GM21381 (cell line): Measurements from ENCODE around the gene SPTLC2.
A peak's percentile ranks its signal among the peaks of the same experiment; 100 is the strongest.

Experiments used
- ATAC-seq: cut with Tn5 transposase; IDR thresholded peaks from one replicate; pipeline ENCODE4 v1.9.1; 2021; ENCODE audit warnings: mild to moderate bottlenecking, moderate library complexity; ENCODE audit not compliant: unreplicated experiment

The SPTLC2 gene

DNA sequence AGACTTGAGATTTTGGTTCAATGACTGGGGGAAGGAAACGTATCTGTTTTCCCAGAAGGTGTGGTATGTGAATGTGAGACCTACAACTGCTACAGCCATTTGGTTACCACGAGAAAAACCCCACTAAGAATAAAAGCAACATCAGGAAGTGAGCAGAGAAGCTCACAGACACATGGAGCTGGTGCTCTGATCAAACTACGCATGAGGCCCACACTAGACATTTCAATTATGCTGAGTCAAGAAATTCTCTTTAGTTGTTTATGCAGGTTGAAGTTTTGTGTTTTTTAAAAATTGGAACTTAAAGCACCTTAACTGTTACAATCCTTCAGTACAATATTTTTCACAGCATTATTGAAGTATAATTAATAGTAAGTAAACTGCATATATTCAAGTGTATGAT lies 8.9 kb upstream of the SPTLC2 start:
- no peak for ATAC-seq

DNA sequence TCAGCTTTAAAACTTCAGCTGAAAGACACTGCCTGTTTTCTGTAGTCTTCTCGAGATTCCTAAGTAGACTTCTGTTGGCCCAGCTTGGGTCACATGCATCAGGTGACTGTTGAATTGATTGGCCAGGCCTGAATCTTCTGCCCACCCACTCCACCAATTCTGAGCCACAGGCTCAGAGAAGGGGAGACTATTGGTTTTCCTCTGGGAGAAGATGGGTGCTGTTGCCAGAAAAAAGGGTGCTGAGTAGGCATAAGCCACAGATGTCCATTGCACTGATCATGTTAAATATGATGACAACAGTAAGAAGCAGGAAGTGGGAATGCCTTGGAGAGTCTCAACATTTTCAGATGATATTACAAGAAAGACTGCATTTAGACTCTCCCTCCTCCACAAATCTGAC lies 6.8 kb upstream of the SPTLC2 start:
- ATAC-seq = no peak

DNA sequence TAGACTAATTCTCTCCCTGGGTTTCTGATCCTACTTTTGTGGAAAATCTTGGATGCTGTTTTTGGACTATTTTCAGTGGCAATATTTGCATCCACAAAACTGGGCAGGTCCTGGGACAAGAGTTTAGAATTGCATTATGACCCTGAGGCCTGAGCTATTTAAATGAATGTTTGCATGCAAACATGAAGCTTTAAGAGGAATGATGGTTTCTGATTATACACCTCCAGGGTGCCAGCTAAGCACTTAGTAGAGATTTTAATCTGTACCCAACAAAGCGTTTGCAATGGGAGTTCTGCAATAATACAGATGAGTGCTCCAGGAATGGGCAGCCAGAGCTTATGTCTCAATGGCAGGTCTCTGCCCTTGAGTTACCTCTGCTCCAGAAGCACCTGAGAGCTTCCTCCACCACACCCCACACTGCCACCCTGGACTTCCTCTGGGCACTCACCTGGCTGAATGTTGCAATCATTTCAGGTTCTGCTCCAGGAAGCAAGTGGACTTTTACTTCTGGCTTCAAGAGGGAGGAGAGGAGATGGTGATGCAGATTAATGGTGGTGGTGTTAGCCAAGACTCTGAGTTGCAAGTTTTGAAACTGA lies 6.0 kb upstream of the SPTLC2 start:
- ATAC-seq = no peak

DNA sequence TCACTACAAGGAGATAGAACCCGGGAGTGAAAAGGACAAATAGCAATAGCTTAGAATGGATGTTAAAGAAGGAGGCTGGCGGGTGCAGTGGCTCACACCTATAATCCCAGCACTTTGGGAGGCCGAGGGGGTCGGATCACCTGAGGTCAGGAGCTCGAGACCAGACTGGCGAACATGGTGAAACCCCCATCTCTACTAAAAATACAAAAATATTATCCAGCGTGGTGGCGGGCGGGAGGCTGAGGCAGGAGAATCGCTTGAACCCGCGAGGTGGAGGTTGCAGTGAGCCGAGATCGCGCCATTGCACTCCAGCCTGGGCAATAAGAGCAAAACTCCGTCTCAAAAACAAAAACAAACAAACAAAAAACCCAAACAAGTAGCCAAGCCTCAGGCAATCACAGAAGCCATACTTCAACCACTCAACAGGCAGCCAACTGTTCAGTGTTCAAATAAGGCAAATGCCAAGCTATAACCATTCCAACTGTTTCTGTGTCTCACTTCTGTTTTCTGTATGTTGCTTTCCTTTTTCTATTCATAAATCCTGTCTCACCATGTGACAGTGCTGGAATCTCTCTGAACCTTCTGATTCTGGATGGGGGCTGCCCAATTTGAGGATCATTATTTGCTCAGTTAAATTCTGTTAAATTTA lies 3.9 kb upstream of the SPTLC2 start:
- no peak for ATAC-seq

DNA sequence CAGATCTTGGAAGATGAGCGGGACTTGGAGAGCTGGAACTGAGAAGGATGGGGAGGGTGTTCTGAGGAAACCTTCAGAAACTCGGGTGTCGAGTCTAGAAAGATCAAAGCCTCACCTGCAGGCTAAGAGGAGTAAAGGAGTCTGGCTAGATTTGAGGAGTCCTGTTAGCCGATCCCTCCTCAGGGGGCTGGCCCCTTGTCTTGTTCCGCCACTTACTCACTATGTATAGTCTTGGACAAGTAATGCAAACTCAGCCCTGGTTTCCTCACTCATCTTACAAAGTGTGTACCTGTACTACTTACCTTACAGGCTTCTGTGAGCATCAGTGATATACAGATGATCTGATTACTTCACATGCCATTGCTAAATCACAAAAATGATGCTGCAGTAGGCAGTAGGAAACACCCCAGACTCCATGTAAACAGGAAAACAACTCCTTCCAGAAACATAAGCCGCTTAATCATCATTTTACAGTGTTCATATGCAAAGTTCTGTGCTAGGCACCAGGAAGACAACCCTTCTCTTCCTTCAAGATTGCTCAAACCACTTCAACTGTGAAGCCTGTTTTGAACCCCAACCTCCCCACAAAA lies 2.0 kb upstream of the SPTLC2 start:
- ATAC-seq = no peak

DNA sequence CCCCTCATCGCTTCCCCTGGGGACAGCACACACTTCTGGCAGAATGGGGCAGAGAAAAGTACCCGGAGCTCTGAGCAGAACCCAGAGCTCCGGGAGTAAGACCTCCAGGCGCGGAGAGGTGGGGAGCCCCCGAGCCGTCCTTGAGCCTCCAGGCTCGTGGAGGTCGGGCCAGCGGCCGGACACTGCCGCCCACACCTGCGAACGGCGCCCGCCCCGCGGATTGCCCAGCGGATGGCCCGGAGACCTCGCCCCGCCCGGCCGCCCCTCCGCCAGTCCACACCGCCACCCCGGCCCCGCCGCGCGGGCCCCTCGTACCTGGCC lies 344 bp downstream of the SPTLC2 start:
- peak; percentile 29 for ATAC-seq

DNA sequence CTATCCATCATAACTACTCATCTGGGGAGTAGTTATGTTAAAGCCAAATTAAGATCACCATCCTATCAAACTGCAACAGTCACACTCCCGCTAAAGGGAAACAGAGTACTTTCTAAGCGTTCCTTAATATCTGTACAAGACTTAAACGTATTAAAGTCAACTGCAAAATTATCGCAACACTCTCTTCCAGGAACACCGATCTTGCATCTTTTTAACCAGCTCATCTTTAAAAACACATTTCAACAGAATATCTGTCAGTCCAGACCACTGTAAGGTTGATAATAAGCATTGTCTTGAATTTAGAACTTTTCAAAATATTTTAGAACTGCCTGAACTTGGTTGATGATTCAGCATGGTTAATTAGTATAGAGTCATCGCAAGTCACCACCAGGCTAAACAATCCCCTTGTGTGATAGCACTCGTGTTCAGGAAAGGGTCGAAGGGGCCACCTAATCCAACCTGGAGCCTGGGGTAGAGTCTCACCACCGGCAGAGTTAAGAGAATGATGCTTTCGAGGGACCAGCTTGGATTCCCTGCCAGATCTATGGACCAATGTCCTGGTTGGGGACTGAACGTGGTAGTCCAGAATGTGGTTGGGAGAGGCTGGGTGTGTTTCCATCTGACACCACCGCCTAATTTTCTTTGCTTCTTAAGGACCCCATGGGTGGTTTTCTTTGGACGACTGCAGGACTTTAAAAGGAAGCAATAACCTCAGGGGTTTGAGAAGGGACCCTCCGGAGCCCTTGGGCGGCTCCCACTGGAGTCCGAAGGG lies 890 bp downstream of the SPTLC2 start:
- ATAC-seq = no peak

DNA sequence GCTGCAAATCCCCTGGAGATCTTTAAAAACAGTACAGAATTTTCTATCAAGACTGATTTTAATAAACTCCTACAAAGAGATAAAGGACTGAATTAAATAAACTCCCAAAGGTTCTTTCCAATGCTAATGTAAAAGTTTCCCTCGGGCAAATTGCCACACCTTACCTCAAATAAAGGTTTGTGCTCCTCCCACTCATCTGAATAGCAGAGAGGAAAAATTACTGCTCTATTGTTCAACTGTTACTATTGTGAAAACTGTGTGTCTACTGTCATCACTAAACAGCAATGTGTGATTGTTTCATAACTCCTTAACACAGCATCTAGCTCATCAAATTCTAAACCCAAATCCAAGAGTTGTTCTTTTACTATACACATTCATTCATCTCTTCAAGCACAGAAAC lies 3.2 kb downstream of the SPTLC2 start:
- no peak for ATAC-seq

DNA sequence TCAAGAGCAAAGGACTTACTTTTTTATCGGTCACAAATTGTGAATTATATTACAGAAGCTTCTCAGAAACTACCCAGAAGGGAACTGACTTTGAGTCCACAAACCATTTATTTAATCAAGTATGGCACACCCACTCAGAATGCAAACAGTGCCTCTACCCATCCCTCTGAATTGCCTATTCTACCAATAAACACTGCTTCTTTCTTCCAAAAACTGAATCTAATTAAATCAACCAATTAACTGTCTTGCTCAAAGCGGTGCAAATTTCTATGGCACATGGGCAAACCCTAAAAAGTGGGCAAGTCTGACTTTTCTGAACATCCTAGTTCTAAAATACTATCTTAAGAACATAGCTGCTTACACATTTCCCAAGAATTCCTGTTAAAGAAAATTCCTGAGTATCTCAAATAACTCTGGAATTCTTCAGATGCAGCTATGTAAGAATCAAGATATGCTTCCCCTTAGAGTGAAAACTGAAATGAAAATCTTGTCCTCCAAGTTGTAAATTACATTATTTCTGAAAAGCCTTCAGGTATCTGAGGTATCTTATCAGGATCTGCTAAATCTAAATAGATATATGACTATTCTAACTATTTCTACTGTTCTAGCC lies 4.3 kb downstream of the SPTLC2 start:
- no peak for ATAC-seq

DNA sequence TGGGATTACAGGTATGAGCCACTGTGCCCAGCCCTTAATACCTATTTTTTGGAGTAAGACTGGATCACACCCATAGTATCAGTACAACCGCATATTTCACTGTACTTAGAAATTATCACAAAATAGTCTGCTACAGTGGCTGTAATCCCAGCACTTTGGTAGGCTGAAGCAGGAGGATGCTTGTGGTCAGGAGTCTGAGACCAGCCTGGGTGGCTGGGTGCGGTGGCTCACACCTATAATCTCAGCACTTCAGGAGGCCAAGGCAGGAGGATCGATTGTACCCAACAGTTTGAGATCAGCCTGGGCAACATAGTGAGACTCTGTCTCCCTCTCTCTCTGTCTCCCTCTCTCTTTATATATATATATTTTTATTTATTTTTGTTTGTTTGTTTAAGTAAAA lies 5.9 kb downstream of the SPTLC2 start:
- ATAC-seq = no peak

DNA sequence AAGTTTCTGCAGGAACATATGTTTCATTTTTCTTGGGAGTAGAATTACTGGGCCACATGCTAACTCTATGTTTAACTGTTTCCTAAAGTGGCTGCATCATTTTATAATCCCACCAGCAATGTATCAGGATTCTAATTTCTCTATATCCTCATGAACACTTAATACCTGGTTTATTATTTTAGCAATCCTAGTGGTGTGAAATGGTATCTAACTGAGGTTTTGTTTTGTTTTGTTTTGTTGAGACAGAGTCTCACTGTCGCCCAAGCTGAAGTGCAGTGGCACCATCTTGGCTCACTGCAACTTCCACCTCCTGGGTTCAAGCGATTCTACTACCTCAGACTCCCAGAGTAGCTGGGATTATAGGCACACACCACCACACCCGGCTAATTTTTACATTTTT lies 6.5 kb downstream of the SPTLC2 start:
- no peak for ATAC-seq

DNA sequence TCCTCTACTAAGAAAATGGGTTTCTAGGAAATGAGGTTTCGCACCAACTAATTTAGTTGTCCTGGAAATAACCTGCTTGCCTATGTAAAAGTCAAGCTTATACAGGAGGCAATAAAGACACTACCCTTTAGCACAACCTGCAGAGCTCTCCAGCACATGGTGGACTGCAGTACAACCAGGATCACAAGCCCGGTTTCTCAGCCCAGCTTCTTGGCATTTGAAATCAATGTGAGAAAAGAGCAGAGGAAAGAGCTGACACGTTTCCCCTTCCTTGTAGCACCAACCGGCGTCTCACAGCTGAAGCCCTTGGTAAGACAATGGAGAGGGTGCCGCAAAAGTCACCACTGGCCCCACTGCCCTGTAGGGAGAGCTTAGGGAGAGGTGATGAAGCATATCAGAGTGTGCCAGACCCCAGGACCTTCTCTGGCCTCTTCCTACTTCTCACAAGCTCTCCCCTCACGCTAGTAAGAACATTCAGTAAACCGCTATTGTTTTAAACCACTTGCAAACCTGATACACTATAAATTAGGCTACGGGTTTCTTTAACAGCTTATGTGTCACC lies 8.6 kb downstream of the SPTLC2 start:
- ATAC-seq = peak; percentile 62

DNA sequence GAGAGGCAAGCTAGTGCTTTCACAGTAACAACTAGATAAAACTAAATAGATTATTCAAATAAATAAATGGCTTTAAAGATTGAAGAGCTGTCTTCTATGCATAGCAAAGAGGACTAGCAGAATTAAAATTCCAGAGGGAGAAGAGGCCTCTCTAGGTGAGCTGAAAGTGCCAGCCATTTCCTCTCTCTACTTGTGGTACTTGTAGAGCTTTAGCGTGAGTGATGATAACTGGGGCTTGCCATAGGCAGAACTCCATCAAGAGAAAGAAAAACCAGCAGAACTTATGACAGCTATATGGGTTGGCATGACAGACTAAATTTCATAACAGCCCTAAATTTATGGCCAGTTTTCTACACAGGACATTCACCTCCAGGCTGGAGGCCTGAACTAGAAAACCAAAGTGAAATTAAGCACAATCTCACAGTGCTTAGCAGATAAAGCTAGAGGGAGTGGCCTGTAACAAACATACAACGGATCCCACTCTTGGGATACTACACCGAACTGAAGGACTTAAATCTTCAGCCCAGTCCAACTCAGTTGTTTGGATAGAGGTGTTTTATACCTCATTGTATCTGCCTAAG lies 11.0 kb downstream of the SPTLC2 start:
- no peak for ATAC-seq

DNA sequence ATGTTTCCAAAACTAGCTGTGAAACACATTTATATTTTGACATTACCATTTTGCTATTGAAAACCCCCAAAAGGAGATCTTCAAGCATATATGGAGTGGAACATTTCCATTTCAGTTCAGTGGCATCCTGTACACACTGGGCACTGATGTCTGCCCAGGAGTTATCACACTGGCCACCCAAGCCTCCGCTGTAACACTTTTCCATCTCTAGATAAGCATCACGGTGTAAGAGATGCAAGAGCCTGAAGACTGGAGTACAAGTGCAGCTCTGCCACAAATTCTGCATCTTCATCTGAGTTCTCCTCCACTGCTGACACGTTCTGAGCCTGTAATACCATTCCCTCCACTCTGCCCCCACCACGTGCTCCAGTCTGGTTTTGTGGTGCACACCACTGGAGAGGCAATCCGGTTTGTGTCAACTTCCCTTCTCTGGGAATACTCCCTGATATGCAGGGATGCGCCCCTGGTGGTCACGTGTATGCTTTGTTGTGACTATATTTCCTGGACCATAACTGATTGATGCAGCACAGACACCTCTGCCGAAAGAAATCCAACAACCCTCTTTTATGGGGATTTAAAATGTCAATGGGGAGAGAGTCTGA lies 12.7 kb downstream of the SPTLC2 start:
- ATAC-seq = no peak

DNA sequence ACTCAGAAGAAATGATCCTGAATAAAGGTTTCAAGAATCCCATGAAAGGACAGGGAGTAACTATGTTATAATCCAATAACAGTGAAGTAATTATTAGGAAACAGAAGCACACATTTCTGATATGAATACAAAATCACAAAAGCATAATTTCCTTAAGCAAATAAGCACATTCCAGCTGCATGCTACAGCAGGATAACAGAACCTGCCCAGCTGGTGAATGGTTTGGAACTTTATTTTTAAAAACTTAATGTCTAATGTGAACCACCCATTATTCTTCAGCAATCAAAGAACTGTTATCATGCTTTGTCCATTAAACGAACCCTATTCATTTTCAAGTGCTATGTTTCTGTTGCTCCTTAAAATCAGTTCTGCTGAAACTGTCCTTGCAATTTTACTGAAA lies 13.4 kb downstream of the SPTLC2 start:
- ATAC-seq = no peak

DNA sequence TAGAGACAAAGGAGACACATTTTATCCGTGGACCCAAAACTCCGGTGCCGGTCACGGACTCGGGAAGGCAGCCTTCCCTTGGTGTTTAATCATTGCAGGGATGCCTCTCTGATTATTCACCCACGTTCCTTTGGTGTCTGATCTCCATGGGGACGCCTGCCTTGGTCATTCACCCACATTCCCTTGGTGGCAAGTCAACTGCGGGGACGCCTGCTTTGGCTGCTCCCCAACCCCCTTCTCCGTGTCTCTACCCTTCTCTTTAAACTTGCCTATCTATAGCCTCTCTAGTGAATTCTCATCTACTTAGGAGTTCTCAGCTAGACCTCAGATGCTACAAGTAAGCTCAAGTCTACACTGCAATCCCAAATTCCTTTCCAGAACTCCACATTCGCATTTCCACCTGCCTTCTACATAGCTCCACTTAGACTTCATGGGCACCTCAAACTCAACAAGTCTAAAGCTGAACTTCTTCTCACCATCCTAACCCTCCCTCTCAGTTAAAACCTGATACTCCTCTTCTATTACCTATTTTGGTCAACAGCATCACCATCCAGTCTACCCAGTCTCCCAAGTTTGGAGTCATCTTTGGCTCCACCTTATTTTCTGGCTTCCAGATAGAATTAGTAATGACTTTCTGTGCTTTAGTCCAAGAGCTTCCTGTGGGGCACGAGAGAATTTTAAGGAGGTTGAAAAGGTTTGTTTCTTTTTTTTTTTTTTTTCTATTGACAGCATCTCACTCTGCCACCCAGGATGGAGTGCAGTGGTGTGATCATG lies 14.4 kb downstream of the SPTLC2 start:
- no peak for ATAC-seq

DNA sequence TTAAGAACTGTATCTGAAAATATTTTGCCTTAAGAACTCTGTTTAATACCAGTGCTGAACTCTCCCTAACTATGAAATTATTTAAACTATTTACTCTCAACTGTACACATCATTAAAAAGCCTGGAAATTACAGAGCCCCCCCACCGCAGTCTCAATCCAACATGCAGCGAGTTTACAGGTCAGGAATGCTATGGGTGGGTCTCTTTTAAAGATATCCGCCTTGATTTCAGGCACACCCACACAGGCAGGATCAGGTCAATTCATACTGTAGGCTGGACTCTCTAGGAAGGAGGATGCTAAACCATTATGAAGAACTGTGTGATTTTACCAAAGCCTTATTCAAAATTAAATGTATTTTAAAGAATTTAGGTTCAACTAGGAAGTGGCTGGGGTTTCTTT lies 16.5 kb downstream of the SPTLC2 start:
- ATAC-seq = no peak

DNA sequence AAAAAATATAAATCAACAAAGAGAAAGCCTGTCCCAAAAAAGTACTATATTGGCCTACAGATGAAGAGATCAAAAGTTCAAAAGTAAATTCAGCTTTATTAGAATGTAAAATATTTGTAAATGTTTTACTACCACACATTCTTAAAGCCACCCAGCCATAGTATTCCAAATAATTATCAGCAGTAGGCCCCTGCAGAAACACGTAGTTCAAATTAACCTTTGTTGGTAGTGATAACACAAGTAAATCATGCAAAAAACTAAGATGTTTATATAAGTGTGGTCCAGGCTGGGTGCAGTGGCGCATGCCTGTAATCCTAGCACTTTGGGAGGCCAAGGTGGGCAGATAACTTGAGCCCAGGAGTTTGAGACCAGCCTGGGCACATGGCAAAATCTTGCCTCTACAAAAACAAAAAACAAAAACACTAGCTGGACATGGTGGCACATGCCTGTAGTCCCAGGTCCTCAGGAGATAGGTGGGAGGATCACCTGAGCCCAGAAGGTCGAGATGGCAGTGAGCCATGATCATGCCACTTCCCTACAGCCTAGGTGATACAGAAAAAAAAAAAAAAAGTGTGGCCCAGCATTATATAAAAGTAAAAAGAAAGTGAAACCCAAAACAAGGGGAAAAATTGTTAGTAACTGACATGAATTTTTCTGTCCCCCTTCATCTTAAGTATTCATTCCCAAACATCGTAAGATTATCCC lies 17.9 kb downstream of the SPTLC2 start:
- ATAC-seq = no peak

DNA sequence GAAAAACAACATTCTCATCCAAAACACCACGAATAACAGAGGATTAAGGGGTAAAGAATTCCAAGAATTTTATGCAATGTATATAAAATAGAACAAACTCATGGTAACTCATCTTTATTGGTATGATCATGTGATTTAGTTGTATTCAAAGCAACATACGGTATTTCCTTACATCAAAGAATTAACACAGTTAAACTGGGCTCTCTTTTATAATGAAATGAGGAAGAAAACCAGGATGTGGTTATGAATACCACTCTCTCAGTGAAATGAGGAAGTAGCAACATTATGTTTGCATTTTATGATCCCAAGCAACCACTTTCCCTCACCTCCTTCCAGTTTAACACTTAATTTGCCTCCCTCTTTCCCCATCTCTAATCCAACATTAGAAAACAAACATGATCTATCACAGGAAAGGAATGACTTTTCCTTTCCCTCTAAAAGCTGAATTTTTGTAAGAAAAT lies 22.9 kb downstream of the SPTLC2 start:
- ATAC-seq = peak; percentile 70
